HepG2 (cell line): ENCODE data around the gene NEDD4L. TPM values are rescaled to one million over a fixed set of nuclear protein-coding genes. Genes with fewer than 3 reads are reported as not detected.

Source experiments
- ARNTL ChIP-seq: sonication (generic); formaldehyde crosslinking; IDR thresholded peaks from 2 replicates; pipeline ENCODE4 v1.4.0; 2020; ENCODE audit warnings: mild to moderate bottlenecking, missing genetic modification reagents
- NFIC ChIP-seq: IDR thresholded peaks from 2 replicates; pipeline ENCODE4 v1.6.1; 2012; ENCODE audit warnings: mild to moderate bottlenecking, low read length, inconsistent platforms
- NONO ChIP-seq, 2 experiments: fragments of 450-650 bp in 1 of 2; sonication (generic) in 1 of 2; formaldehyde crosslinking in 1 of 2; IDR thresholded peaks in 1 of 2; conservative IDR thresholded peaks in 1 of 2; 2 replicates each; pipeline versions ENCODE4 v1.6.1 to v1.8.0; 2017 to 2022; ENCODE audit warnings: mild to moderate bottlenecking in 1 of 2, missing genetic modification reagents in 1 of 2, moderate library complexity in 1 of 2
- RBAK ChIP-seq: sonication (generic); formaldehyde crosslinking; IDR thresholded peaks from 2 replicates; pipeline ENCODE4 v1.5.1; 2020; ENCODE audit warnings: mild to moderate bottlenecking, missing genetic modification reagents
- RFX3 ChIP-seq: IDR thresholded peaks from 2 replicates; pipeline ENCODE4 v1.6.1; 2016; ENCODE audit warnings: missing biosample characterization, missing genetic modification reagents
- TCF7L2 ChIP-seq: IDR thresholded peaks from 2 replicates; pipeline ENCODE4 v1.6.1; 2011; ENCODE audit warnings: mild to moderate bottlenecking, low read depth, low read length, moderate library complexity
- ZFAT ChIP-seq: sonication (generic); formaldehyde crosslinking; conservative IDR thresholded peaks from 2 replicates; pipeline ENCODE4 v1.8.1; 2023; ENCODE audit warnings: missing genetic modification reagents, inconsistent platforms
- ZMYM3 ChIP-seq: sonication (generic); formaldehyde crosslinking; IDR thresholded peaks from 2 replicates; pipeline ENCODE4 v1.5.1; 2020; ENCODE audit warnings: mild to moderate bottlenecking, missing genetic modification reagents
- ZNF337 ChIP-seq: sonication (generic); formaldehyde crosslinking; IDR thresholded peaks from 2 replicates; pipeline ENCODE4 v1.5.1; 2020; ENCODE audit warnings: missing genetic modification reagents, low read depth, mild to moderate bottlenecking, borderline replicate concordance
- ZNF367 ChIP-seq: sonication (generic); formaldehyde crosslinking; IDR thresholded peaks from 2 replicates; pipeline ENCODE4 v1.4.0; 2020; ENCODE audit warnings: missing genetic modification reagents, borderline replicate concordance
- ZNF546 ChIP-seq: sonication (generic); formaldehyde crosslinking; conservative IDR thresholded peaks from 2 replicates; pipeline ENCODE4 v1.8.1; 2023; ENCODE audit warnings: mild to moderate bottlenecking, missing genetic modification reagents
- ZNF557 ChIP-seq: sonication (generic); formaldehyde crosslinking; IDR thresholded peaks from 2 replicates; pipeline ENCODE4 v1.4.0; 2020; ENCODE audit warnings: missing genetic modification reagents
- ZNF780A ChIP-seq: sonication (generic); formaldehyde crosslinking; IDR thresholded peaks from 2 replicates; pipeline ENCODE4 v1.8.0; 2022; ENCODE audit warnings: mild to moderate bottlenecking, missing genetic modification reagents, moderate library complexity
- polyA plus RNA-seq, 8 experiments: library from polyadenylated mRNA; depleted of rRNA in 3 of 8; stranded (reverse) in 7 of 8; unstranded in 1 of 8; fragments of >200 nt; fragmentation: Illumina TruSeq in 4 of 8; extraction: Trizol in 4 of 8; gene quantifications; 2 replicates each; pipeline versions ENCODE4 v1.2.1 to v1.2.3, GENCODE V29; 2011 to 2016; ENCODE audit warnings: low read depth in 4 of 8, missing spikeins in 1 of 8, mixed read lengths in 1 of 8; ENCODE audit not compliant: insufficient read depth in 1 of 8
- total RNA-seq, 5 experiments: library from RNA; depleted of rRNA; stranded (reverse); fragments of >200 nt; fragmentation: Illumina TruSeq; extraction: Trizol; gene quantifications; 2 replicates each; pipeline ENCODE4 v1.2.3, GENCODE V29; 2016; ENCODE audit warnings: low read depth in 1 of 5
- TF ChIP-seq, protein P1 (sequence below): sonication (generic); formaldehyde crosslinking; IDR thresholded peaks from 2 replicates; pipeline ENCODE4 v1.5.0; 2020; ENCODE audit warnings: missing genetic modification reagents
- TF ChIP-seq, protein P2 (sequence below): sonication (generic); formaldehyde crosslinking; IDR thresholded peaks from 2 replicates; pipeline ENCODE4 v1.8.0; 2022; ENCODE audit warnings: mild to moderate bottlenecking, missing genetic modification reagents, moderate library complexity
- TF ChIP-seq, protein P3 (sequence below): sonication (generic); formaldehyde crosslinking; IDR thresholded peaks from 2 replicates; pipeline ENCODE4 v1.4.0; 2020; ENCODE audit warnings: mild to moderate bottlenecking, missing genetic modification reagents, borderline replicate concordance
- TF ChIP-seq, protein P4 (sequence below): sonication (generic); formaldehyde crosslinking; IDR thresholded peaks from 2 replicates; pipeline ENCODE4 v1.4.0; 2020; ENCODE audit warnings: missing genetic modification reagents, borderline replicate concordance
- TF ChIP-seq, protein P5 (sequence below): sonication (generic); IDR thresholded peaks from 2 replicates; pipeline ENCODE4 v1.6.1; 2016; ENCODE audit warnings: low read depth, borderline replicate concordance
- TF ChIP-seq, protein P6 (sequence below): sonication (generic); formaldehyde crosslinking; IDR thresholded peaks from 2 replicates; pipeline ENCODE4 v1.4.0; 2020; ENCODE audit warnings: missing genetic modification reagents
- TF ChIP-seq, protein P7 (sequence below): sonication (generic); formaldehyde crosslinking; IDR thresholded peaks from 2 replicates; pipeline ENCODE4 v1.5.0; 2020; ENCODE audit warnings: mild to moderate bottlenecking, low read depth, missing genetic modification reagents, borderline replicate concordance

Gene NEDD4L
- total and polyA plus RNA-seq, 2 of the 13 experiments (the other 11 are each of a cell fraction or from before 2014, with no cell fraction given), result 168 to 390 TPM

DNA sequence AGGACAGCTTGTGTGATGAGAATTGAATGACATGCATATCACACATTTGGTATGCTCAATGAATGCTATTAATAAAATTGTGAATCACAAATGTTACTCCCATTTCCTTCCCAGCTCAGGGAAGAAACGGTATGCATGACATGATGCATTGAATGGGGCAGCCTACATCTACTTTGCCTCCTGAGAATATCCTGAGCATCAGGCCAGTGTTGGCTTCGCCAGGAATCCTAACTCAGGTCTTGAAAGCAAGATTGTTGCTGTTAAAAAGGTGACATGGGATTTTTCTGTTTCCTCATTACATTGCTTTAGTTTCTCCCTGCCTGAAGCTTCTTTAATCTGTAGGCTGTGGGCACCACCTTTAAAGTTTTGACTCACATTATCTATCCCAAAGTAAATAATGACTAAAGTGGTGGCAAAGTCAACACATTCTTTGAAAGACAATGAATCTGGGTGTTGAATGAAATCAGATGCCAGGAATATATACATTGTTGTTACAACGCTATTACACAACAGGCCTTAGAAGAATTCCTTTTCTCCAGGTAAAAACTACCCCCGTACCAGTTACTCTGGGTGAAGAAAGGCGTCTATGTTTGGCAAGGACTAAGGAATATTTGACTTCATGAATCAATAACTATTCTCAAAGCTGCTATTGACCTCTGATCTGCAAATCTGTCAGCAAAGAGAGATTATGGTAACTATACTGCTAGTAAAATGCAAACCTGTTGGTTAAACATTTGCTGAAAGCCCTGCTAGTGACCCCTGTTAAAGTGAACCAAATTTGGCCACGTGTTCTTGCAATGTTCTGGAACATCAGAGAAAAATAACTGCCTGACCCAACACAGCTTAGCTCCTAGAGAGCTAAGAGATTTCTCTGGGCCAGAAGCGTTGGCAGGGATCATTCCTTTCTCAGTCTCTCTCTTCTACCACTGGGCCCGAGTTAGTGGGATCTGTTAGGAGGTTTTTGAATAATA is 30.5 kb upstream of the NEDD4L start (continued):
- TF ChIP-seq, protein P1, sequence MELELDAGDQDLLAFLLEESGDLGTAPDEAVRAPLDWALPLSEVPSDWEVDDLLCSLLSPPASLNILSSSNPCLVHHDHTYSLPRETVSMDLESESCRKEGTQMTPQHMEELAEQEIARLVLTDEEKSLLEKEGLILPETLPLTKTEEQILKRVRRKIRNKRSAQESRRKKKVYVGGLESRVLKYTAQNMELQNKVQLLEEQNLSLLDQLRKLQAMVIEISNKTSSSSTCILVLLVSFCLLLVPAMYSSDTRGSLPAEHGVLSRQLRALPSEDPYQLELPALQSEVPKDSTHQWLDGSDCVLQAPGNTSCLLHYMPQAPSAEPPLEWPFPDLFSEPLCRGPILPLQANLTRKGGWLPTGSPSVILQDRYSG (CRISPR knock-in tag), result no peak
- TF ChIP-seq, protein P2, sequence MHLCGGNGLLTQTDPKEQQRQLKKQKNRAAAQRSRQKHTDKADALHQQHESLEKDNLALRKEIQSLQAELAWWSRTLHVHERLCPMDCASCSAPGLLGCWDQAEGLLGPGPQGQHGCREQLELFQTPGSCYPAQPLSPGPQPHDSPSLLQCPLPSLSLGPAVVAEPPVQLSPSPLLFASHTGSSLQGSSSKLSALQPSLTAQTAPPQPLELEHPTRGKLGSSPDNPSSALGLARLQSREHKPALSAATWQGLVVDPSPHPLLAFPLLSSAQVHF (CRISPR knock-in tag), result no peak
- TF ChIP-seq ARNTL (CRISPR knock-in tag) (peak; percentile 91), ZNF337 (CRISPR knock-in tag) (no peak), RFX3 (CRISPR knock-in tag) (no peak), ZNF367 (CRISPR knock-in tag) (no peak), ZFAT (no peak), ZNF557 (CRISPR knock-in tag) (peak; percentile 68; the same call in 1 of the 2 replicates), ZMYM3 (no peak), RBAK (CRISPR knock-in tag) (no peak), ZNF546 (CRISPR knock-in tag) (no peak), TCF7L2 (peak; percentile 87), ZNF780A (CRISPR knock-in tag) (no peak), NFIC (peak; percentile 99), NONO (IDR thresholded peaks at IDR 0.05) (no peak), NONO (CRISPR knock-in tag; conservative IDR thresholded peaks at IDR 0.05) (peak; percentile 79)
- TF ChIP-seq, protein P3, sequence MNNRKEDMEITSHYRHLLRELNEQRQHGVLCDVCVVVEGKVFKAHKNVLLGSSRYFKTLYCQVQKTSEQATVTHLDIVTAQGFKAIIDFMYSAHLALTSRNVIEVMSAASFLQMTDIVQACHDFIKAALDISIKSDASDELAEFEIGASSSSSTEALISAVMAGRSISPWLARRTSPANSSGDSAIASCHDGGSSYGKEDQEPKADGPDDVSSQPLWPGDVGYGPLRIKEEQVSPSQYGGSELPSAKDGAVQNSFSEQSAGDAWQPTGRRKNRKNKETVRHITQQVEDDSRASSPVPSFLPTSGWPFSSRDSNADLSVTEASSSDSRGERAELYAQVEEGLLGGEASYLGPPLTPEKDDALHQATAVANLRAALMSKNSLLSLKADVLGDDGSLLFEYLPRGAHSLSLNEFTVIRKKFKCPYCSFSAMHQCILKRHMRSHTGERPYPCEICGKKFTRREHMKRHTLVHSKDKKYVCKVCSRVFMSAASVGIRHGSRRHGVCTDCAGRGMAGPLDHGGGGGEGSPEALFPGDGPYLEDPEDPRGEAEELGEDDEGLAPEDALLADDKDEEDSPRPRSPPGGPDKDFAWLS (CRISPR knock-in tag), result no peak
- TF ChIP-seq, protein P4, sequence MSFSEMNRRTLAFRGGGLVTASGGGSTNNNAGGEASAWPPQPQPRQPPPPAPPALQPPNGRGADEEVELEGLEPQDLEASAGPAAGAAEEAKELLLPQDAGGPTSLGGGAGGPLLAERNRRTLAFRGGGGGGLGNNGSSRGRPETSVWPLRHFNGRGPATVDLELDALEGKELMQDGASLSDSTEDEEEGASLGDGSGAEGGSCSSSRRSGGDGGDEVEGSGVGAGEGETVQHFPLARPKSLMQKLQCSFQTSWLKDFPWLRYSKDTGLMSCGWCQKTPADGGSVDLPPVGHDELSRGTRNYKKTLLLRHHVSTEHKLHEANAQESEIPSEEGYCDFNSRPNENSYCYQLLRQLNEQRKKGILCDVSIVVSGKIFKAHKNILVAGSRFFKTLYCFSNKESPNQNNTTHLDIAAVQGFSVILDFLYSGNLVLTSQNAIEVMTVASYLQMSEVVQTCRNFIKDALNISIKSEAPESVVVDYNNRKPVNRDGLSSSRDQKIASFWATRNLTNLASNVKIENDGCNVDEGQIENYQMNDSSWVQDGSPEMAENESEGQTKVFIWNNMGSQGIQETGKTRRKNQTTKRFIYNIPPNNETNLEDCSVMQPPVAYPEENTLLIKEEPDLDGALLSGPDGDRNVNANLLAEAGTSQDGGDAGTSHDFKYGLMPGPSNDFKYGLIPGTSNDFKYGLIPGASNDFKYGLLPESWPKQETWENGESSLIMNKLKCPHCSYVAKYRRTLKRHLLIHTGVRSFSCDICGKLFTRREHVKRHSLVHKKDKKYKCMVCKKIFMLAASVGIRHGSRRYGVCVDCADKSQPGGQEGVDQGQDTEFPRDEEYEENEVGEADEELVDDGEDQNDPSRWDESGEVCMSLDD, result no peak; the same call in 1 of the 2 replicates
- TF ChIP-seq, protein P5, sequence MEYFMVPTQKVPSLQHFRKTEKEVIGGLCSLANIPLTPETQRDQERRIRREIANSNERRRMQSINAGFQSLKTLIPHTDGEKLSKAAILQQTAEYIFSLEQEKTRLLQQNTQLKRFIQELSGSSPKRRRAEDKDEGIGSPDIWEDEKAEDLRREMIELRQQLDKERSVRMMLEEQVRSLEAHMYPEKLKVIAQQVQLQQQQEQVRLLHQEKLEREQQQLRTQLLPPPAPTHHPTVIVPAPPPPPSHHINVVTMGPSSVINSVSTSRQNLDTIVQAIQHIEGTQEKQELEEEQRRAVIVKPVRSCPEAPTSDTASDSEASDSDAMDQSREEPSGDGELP, result peak; percentile 65
- TF ChIP-seq, protein P6, sequence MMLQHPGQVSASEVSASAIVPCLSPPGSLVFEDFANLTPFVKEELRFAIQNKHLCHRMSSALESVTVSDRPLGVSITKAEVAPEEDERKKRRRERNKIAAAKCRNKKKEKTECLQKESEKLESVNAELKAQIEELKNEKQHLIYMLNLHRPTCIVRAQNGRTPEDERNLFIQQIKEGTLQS (CRISPR knock-in tag), result peak; percentile 68; the same call in 1 of the 2 replicates
- TF ChIP-seq, protein P7, sequence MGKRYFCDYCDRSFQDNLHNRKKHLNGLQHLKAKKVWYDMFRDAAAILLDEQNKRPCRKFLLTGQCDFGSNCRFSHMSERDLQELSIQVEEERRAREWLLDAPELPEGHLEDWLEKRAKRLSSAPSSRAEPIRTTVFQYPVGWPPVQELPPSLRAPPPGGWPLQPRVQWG (CRISPR knock-in tag), result no peak
